Adrenal gland (tissue), 5 donors: ENCODE data around the gene GTF2B.

Experiments used
- CTCF ChIP-seq, 6 experiments: fragments of 450-650 bp in 4 of 6; fragments of 200-600 bp in 2 of 6; sonication (generic) in 1 of 6; IDR thresholded peaks; 1 replicate in 5 of 6; 2 replicates in 1 of 6; pipeline versions ENCODE4 v1.5.1 to v1.8.0; 2016 to 2021; ENCODE audit warnings: antibody characterized with exemption in 6 of 6, mild to moderate bottlenecking in 2 of 6, moderate library complexity in 1 of 6
- POLR2A ChIP-seq, 2 donors: fragments of 450-650 bp; IDR thresholded peaks; one replicate each; pipeline ENCODE4 v1.6.1; 2017; ENCODE audit warnings: antibody characterized with exemption in 2 of 2, mild to moderate bottlenecking in 2 of 2, moderate library complexity in 1 of 2
- donor health status: DM: no; HTN: no; CAD: no.

DNA sequence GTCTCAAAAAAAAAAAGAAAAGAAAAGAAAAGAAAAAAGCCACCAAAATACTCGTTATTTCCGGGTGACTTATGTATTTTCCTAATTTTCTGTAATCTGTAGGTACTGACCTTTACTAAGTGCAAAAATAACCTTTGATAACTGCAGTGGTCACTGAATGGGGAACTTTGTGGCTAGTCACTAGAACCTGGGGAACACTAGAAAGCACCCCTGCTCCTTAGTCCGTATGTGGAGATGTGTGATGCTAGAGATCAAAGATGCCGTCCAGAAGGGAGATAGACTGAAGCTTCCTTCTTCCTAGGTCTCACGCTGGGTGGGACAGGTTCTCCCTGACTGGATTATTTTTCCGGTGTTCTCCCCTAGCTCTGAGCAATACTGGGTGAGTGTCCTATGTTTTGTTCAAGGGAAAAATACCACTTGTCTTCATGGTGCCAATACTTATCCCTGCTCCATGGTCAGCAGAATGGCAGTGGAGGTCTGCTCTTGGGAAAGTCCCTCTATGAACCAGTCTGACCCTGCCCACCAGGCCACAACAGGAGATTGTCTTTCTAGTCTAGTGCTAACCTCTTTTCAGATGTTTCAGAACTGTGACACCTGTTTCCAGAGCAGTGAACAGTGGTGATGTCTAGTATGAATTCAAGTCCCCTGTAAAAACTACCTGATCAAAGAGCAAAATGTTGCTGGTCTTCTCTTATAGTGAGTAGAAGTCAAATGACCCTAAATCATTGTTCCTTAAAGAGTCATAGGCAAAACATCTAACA lies 39.9 kb downstream of the GTF2B start:
- TF ChIP-seq CTCF (IDR thresholded peaks at IDR 0.05) = no peak
- no peak for TF ChIP-seq POLR2A (IDR thresholded peaks at IDR 0.05)
